Peyer's patch (tissue), 4 donors: ENCODE data around the gene ABCA2. TPM values are rescaled to one million over a fixed set of nuclear protein-coding genes. Genes with fewer than 3 reads are reported as not detected.

Experiments
- DNase-seq, 3 donors: peaks; one replicate each; pipeline ENCODE4 v3.0.0-alpha.2; 2017 to 2019
- H3K27ac ChIP-seq, 4 donors: fragments of 200-600 bp; sonication (generic); one replicate each; pipeline ENCODE4 v1.5.1; 2016 to 2019
- H3K27me3 ChIP-seq, 2 donors: fragments of 200-600 bp; sonication (generic); one replicate each; pipeline ENCODE4 v1.5.1; 2019
- H3K36me3 ChIP-seq, 3 donors: fragments of 200-600 bp; sonication (generic); one replicate each; pipeline ENCODE4 v1.5.1; 2016 to 2019
- H3K4me1 ChIP-seq, 4 donors: fragments of 200-600 bp; sonication (generic); one replicate each; pipeline ENCODE4 v1.5.1; 2016 to 2019
- H3K4me3 ChIP-seq, 4 donors: fragments of 200-600 bp; sonication (generic); 1 replicate in 3 of 4; 2 replicates in 1 of 4; pipeline ENCODE4 v1.5.1; 2016 to 2019; ENCODE audit warnings: mild to moderate bottlenecking in 1 of 4
- H3K9me3 ChIP-seq, 4 donors: fragments of 200-600 bp; sonication (generic); one replicate each; pipeline ENCODE4 v1.5.1; 2016 to 2019; ENCODE audit warnings: mild to moderate bottlenecking in 1 of 4
- POLR2A ChIP-seq, 2 donors: fragments of 450-650 bp; IDR thresholded peaks; one replicate each; pipeline ENCODE4 v1.5.1; 2017; ENCODE audit warnings: antibody characterized with exemption in 2 of 2, mild to moderate bottlenecking in 2 of 2, moderate library complexity in 2 of 2
- total RNA-seq, 4 donors: library from RNA; depleted of rRNA; stranded (reverse); fragments of >200 nt; gene quantifications; one replicate each; pipeline ENCODE4 v1.1.0, GENCODE V29; 2016
- TF ChIP-seq, protein P1 (sequence below), 6 experiments: fragments of 450-650 bp in 4 of 6; fragments of 200-600 bp in 2 of 6; sonication (generic) in 1 of 6; IDR thresholded peaks; one replicate each; pipeline ENCODE4 v1.5.1; 2017 to 2019; ENCODE audit warnings: antibody characterized with exemption in 6 of 6, mild to moderate bottlenecking in 3 of 6, moderate library complexity in 1 of 6

Gene ABCA2
- total RNA-seq, 4 donors from 2014 or later, result 46.4 to 69.0 (median 49.0) TPM

DNA sequence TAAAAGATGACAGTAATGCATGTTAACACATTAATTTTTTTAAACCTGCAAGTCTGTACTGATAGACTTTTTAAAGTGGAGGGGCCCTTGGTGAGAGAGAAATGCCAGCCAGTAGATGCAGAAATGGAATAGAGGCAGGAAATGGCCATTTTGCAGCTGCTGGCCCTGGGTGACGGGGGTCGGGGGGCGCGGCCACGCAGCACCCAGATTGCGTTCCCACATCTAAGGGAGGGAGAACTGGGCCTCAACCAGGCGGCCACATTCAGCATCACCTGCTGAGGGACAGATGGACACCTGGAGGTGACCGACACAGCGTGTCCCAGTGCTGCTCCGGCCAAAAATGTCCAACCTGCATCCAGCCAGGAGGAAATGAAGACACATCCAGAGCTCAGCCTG lies 25.4 kb downstream of the ABCA2 start:
- DNase-seq, result no peak
- no peaks in the 10 kb centered on the region for H3K9me3 ChIP-seq
- no peak overlapping the region for H3K4me3 ChIP-seq
- peaks cover 0 to 12% (median 2%) of the 10 kb centered on the region in 4 donors for H3K4me1 ChIP-seq
- H3K27ac ChIP-seq, result no peak overlapping the region
- no peak for TF ChIP-seq POLR2A (IDR thresholded peaks at IDR 0.05)
- TF ChIP-seq, protein P1, sequence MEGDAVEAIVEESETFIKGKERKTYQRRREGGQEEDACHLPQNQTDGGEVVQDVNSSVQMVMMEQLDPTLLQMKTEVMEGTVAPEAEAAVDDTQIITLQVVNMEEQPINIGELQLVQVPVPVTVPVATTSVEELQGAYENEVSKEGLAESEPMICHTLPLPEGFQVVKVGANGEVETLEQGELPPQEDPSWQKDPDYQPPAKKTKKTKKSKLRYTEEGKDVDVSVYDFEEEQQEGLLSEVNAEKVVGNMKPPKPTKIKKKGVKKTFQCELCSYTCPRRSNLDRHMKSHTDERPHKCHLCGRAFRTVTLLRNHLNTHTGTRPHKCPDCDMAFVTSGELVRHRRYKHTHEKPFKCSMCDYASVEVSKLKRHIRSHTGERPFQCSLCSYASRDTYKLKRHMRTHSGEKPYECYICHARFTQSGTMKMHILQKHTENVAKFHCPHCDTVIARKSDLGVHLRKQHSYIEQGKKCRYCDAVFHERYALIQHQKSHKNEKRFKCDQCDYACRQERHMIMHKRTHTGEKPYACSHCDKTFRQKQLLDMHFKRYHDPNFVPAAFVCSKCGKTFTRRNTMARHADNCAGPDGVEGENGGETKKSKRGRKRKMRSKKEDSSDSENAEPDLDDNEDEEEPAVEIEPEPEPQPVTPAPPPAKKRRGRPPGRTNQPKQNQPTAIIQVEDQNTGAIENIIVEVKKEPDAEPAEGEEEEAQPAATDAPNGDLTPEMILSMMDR (IDR thresholded peaks at IDR 0.05), result no peak
- no peaks in the 10 kb centered on the region for H3K27me3 ChIP-seq
- H3K36me3 ChIP-seq, result no peaks in the 10 kb centered on the region

DNA sequence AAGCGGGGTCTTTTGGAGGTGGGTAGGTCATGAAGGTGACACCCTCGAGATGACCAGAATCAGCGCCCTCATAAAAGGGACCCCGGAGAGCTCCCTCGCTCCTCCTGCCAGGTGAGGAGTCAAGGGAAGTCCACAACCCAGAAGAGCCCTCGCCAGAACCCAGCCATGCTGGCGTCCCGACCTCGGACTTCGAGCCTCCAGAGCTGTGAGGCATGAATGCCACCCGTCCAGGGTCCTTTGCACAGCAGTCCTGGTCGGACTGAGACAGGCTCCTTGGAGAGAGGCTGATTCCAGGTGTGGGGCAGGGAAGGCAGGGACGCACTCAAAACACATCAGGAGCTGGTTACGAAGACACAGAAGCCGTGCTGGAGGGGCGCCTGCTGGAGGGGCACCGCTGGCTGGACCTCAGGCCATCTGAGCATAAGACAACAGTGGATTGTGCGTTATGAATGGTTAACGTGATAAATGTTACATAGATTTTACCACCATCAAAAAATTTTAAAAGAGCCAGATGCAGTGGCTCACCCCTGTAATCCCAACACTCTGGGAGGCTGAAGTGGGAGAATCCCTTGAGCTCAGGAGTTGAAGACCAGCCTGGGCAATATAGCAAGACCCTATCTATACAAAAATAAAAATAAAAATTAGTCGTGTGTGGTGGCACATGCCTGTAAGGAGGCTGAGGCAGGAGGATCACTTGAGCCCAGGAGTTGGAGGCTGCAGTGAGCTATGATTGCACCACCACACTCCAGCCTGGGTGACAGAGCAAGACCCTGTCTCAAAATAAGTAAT lies 26.0 kb downstream of the ABCA2 start:
- TF ChIP-seq POLR2A (IDR thresholded peaks at IDR 0.05), result no peak
- TF ChIP-seq, protein P1 (IDR thresholded peaks at IDR 0.05), result no peak
- Histone ChIP-seq H3K36me3 (no peaks in the 10 kb centered on the region), H3K4me3 (no peak overlapping the region), H3K9me3 (no peaks in the 10 kb centered on the region), H3K27ac (no peak overlapping the region), H3K27me3 (no peaks in the 10 kb centered on the region), H3K4me1 (peaks cover 0 to 15% (median 8%) of the 10 kb centered on the region in 4 donors)
- no peak for DNase-seq

DNA sequence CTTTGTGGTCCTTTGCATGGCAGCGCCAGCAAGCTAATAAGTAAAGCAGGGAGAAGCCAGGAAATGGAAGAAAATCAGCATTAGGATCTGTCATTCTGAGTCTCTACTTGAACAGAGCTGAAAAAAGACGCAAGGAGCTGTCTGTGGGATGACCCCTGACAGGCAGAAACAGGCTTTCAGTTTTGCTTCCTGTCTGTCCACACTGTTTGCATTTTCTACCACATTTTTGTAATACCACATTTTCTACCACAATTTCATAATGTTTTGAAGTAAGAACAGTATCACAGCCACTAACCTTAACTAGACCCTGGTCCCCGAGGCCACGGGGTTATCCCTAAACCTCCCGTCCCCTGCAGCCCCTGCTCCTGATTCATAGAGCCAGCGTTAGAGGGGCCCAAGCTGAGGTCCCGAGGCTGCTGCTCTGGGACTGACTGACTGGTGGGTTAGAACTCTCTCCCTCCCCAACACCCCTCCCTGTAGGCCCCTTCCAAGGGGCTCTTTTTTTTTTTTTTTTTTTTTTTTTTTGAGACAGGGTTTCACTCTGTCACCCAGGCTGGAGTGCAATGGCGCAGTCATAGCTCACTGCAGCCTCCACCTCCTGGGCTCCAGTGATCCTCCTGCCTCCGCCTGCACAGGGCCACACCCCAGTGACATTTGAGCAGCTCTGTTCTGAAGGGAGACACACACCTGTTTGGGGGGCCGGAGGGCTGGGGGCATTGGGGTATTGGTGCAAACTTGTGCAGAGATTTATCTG lies 27.7 kb downstream of the ABCA2 start:
- DNase-seq, result peak in 1 of 3 donors; percentile 38
- no peaks in the 10 kb centered on the region for H3K9me3 ChIP-seq
- TF ChIP-seq POLR2A (IDR thresholded peaks at IDR 0.05), result no peak
- TF ChIP-seq, protein P1 (IDR thresholded peaks at IDR 0.05), result no peak
- peak overlapping the region in 1 of 4 donors; percentile 9 for H3K4me3 ChIP-seq
- H3K4me1 ChIP-seq, result peaks cover 3 to 26% (median 21%) of the 10 kb centered on the region in 4 donors
- peak overlapping the region; percentile 52 to 75 (median 66) for H3K27ac ChIP-seq
- H3K27me3 ChIP-seq, result no peaks in the 10 kb centered on the region
- no peaks in the 10 kb centered on the region for H3K36me3 ChIP-seq

DNA sequence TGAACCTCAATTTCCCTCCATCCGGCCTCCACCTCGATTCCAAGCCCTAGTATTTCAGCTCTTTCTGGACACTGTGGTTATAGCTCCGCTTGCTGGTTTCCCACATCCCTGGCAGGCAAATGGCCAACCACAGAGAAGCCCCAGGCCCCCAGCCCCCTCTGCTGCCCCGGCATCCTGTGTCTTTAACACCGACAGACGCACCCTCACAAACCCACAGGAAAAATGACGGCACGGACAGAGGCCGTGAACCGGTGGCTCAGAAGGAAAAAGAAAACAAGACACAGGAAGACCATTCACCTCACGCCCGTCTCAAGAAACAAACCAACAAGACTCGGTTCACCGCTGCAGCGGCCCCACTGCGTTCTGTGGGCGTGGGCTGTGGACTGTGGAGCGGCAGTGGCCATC lies 30.2 kb downstream of the ABCA2 start:
- no peak overlapping the region for H3K4me3 ChIP-seq
- no peak for TF ChIP-seq POLR2A (IDR thresholded peaks at IDR 0.05)
- TF ChIP-seq, protein P1 (IDR thresholded peaks at IDR 0.05), result no peak
- peak overlapping the region; percentile 23 to 76 (median 64) for H3K27ac ChIP-seq
- no peaks in the 10 kb centered on the region for H3K27me3 ChIP-seq
- peaks cover 3 to 47% (median 28%) of the 10 kb centered on the region in 4 donors for H3K4me1 ChIP-seq
- DNase-seq, result peak in 2 of 3 donors; percentile 62 to 78
- H3K36me3 ChIP-seq, result peaks cover 0 to 7% (median 0%) of the 10 kb centered on the region in 3 donors
- H3K9me3 ChIP-seq, result no peaks in the 10 kb centered on the region

DNA sequence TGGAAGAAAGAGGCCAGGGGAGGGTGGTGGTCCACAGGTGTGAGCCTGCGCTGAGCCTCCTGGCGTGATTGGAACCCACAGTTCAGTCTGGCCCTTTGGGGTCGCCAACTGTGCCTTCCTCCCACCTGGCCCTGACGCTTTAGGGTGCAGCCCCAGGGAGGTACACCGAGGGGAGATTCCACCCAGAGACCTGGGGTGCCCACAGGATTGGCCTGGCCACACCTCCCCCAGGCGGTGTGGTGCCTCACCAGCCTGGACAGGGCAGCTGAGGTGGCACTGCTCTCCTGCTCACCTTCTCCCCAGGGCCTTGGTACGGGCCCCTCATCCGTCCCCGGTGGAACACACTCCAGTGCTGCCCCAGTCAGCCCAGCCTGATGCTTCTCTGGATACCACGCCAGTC lies 30.7 kb downstream of the ABCA2 start:
- Histone ChIP-seq H3K4me3 (peak overlapping the region in 2 of 4 donors; percentile 33 to 37), H3K27ac (peak overlapping the region; percentile 23 to 76 (median 64)), H3K36me3 (peaks cover 0 to 7% (median 0%) of the 10 kb centered on the region in 3 donors), H3K4me1 (peaks cover 3 to 50% (median 29%) of the 10 kb centered on the region in 4 donors), H3K27me3 (no peaks in the 10 kb centered on the region), H3K9me3 (no peaks in the 10 kb centered on the region)
- TF ChIP-seq POLR2A (IDR thresholded peaks at IDR 0.05), result no peak
- TF ChIP-seq, protein P1 (IDR thresholded peaks at IDR 0.05), result no peak
- no peak for DNase-seq
